GM08714 (cell line): ENCODE measurements around the gene PRPF39.

Experiments used
- H3K4me3 ChIP-seq: fragments of 200-500 bp; sonication (Bioruptor generic); 2 replicates; pipeline ENCODE4 v1.5.1; 2014; ENCODE audit warnings: mild to moderate bottlenecking, low read length, inconsistent platforms
- ZNF274 ChIP-seq: IDR thresholded peaks from 2 replicates; pipeline ENCODE4 v1.6.1; 2012; ENCODE audit warnings: mild to moderate bottlenecking, low read depth, low read length

The PRPF39 gene

GRCh38 chr14:45083976-45084722 lies at the start of gene PRPF39:
Gene PRPF39 (plus strand): TSS chr14:45084116. CDS start chr14:45095240, 11,124 bp downstream.
- no peak for TF ChIP-seq ZNF274
- peak within 1 kb of the TSS; percentile 95 for H3K4me3 ChIP-seq

GRCh38 chr14:45034730-45035129 lies 49.2 kb upstream of the PRPF39 start:
- TF ChIP-seq ZNF274: no peak
- no peak overlapping the region for H3K4me3 ChIP-seq

- TF ChIP-seq ZNF274: no peak
- no peak overlapping the region for H3K4me3 ChIP-seq
These were observed 45.7 kb upstream of the PRPF39 start for GRCh38 chr14:45038256-45038655.

- H3K4me3 ChIP-seq: no peak overlapping the region
- TF ChIP-seq ZNF274: no peak
These were observed 45.1 kb upstream of the PRPF39 start for GRCh38 chr14:45038865-45039264.

GRCh38 chr14:45039390-45039789 lies 44.5 kb upstream of the PRPF39 start:
- H3K4me3 ChIP-seq: no peak overlapping the region
- TF ChIP-seq ZNF274: no peak

- no peak for TF ChIP-seq ZNF274
- no peak overlapping the region for H3K4me3 ChIP-seq
These were observed 42.3 kb upstream of the PRPF39 start for GRCh38 chr14:45041641-45042040.

GRCh38 chr14:45044638-45045037 lies 39.3 kb upstream of the PRPF39 start:
- H3K4me3 ChIP-seq: no peak overlapping the region
- TF ChIP-seq ZNF274: no peak

GRCh38 chr14:45048385-45048784 lies 35.5 kb upstream of the PRPF39 start:
- no peak overlapping the region for H3K4me3 ChIP-seq
- no peak for TF ChIP-seq ZNF274

GRCh38 chr14:45051180-45051579 lies 32.7 kb upstream of the PRPF39 start:
- TF ChIP-seq ZNF274: no peak
- no peak overlapping the region for H3K4me3 ChIP-seq

- no peak for TF ChIP-seq ZNF274
- no peak overlapping the region for H3K4me3 ChIP-seq
These were observed 32.0 kb upstream of the PRPF39 start for GRCh38 chr14:45051896-45052295.

GRCh38 chr14:45057349-45057748 lies 26.6 kb upstream of the PRPF39 start:
- no peak overlapping the region for H3K4me3 ChIP-seq
- no peak for TF ChIP-seq ZNF274

GRCh38 chr14:45057881-45058364 lies 26.0 kb upstream of the PRPF39 start:
- no peak for TF ChIP-seq ZNF274
- no peak overlapping the region for H3K4me3 ChIP-seq

- H3K4me3 ChIP-seq: no peak overlapping the region
- TF ChIP-seq ZNF274: no peak
These were observed 23.4 kb upstream of the PRPF39 start for GRCh38 chr14:45060551-45060950.

- no peak overlapping the region for H3K4me3 ChIP-seq
- TF ChIP-seq ZNF274: no peak
These were observed 18.4 kb upstream of the PRPF39 start for GRCh38 chr14:45065540-45065939.

- no peak overlapping the region for H3K4me3 ChIP-seq
- no peak for TF ChIP-seq ZNF274
These were observed 18.0 kb upstream of the PRPF39 start for GRCh38 chr14:45065956-45066355.

GRCh38 chr14:45066667-45067066 lies 17.2 kb upstream of the PRPF39 start:
- TF ChIP-seq ZNF274: no peak

GRCh38 chr14:45068396-45068795 lies 15.5 kb upstream of the PRPF39 start:
- no peak for TF ChIP-seq ZNF274
- H3K4me3 ChIP-seq: no peak overlapping the region

More at GRCh38 chr14:45066667-45067066, 17.2 kb upstream of the PRPF39 start:
- H3K4me3 ChIP-seq: no peak overlapping the region
